Measurements from ENCODE around the gene UMOD.

The UMOD gene

DNA sequence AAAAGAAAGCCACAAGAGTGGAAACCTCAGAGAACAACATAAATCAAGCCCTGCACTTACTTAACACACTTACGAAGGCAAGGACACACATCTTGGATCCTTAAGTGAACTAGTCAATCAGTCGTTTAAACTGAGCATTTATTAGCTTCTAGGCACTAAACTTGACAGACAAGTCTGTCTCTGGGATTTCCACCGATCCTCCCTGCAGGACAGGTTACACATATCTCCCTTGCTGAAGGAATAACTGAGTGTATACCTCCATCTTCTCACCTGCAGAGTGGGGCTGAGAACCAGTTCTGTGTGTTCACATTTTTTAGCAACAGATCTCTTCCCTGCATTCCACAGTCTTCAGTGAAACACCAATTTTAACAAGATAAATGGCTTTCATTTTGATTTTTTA is 34.1 kb downstream of the UMOD start:
- Histone ChIP-seq H3K4me1 (no peaks in the 10 kb centered on the region), H3K27me3 (ENCODE audit: control insufficient read depth, insufficient read depth, low read length) (no peaks in the 10 kb centered on the region), H3K9ac (no peak overlapping the region), H3K9me3 (ENCODE audit: control insufficient read depth, low read length) (no peaks in the 10 kb centered on the region), H3K27ac (no peak overlapping the region), H2AFZ (no peak overlapping the region), H3K4me3 (ENCODE audit: low read depth, low read length) (no peak overlapping the region), H3K79me2 (no peaks in the 10 kb centered on the region), H3K36me3 (ENCODE audit: control insufficient read depth, insufficient read depth, low read length) (no peaks in the 10 kb centered on the region), H3K4me2 (ENCODE audit: low read length) (no peak overlapping the region)
- TF ChIP-seq, protein P1, sequence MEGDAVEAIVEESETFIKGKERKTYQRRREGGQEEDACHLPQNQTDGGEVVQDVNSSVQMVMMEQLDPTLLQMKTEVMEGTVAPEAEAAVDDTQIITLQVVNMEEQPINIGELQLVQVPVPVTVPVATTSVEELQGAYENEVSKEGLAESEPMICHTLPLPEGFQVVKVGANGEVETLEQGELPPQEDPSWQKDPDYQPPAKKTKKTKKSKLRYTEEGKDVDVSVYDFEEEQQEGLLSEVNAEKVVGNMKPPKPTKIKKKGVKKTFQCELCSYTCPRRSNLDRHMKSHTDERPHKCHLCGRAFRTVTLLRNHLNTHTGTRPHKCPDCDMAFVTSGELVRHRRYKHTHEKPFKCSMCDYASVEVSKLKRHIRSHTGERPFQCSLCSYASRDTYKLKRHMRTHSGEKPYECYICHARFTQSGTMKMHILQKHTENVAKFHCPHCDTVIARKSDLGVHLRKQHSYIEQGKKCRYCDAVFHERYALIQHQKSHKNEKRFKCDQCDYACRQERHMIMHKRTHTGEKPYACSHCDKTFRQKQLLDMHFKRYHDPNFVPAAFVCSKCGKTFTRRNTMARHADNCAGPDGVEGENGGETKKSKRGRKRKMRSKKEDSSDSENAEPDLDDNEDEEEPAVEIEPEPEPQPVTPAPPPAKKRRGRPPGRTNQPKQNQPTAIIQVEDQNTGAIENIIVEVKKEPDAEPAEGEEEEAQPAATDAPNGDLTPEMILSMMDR (IDR thresholded peaks at IDR 0.05) = no peak

DNA sequence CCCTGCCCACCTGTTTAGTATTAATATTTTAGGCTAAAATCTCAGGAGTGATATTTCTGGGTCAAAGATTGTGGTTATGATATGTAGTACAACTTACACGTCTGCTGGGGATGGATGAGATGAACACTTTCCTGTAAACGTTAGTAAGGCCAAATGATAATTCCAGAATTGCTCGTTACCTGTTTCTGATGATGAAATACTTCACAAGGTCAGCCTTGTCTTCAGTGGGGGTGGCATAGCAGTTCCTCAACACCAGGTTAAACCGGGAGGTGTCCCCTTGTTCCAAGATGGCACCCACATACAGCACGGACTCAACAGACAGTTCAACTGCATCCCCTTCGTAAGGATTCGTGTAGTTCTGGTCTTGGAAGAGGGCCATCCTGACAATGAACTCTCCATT is 34.5 kb downstream of the UMOD start:
- H2AFZ ChIP-seq = no peak overlapping the region
- TF ChIP-seq, protein P1 (IDR thresholded peaks at IDR 0.05) = no peak
- no peaks in the 10 kb centered on the region for H3K9me3 ChIP-seq (ENCODE audit: control insufficient read depth, low read length)
- H3K9ac ChIP-seq = no peak overlapping the region
- no peak overlapping the region for H3K27ac ChIP-seq
- no peaks in the 10 kb centered on the region for H3K79me2 ChIP-seq
- H3K4me1 ChIP-seq = no peaks in the 10 kb centered on the region
- no peak overlapping the region for H3K4me3 ChIP-seq (ENCODE audit: low read depth, low read length)
- no peaks in the 10 kb centered on the region for H3K36me3 ChIP-seq (ENCODE audit: control insufficient read depth, insufficient read depth, low read length)
- no peak overlapping the region for H3K4me2 ChIP-seq (ENCODE audit: low read length)
- no peaks in the 10 kb centered on the region for H3K27me3 ChIP-seq (ENCODE audit: control insufficient read depth, insufficient read depth, low read length)

DNA sequence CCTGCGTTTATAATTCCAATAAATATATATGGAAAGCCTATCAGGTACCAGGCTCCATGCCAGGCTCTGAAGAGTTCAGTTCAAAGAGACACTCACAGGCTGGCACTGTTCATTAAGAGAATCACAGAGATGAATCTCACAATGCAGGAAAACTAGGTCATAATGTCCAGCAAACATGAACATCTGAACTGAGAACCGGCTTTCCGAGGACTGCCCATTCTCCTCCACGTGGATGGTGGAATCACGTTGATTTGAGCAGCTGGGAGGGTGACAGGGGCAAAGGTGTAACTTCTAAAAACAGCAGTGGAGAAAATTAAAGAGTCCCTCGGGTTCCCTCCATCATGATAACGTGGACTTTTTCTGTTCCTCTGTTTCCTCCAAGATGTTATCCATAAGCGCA is 35.4 kb downstream of the UMOD start:
- H3K27ac ChIP-seq = no peak overlapping the region
- no peak overlapping the region for H3K4me2 ChIP-seq (ENCODE audit: low read length)
- no peaks in the 10 kb centered on the region for H3K36me3 ChIP-seq (ENCODE audit: control insufficient read depth, insufficient read depth, low read length)
- H2AFZ ChIP-seq = no peak overlapping the region
- TF ChIP-seq, protein P1 (IDR thresholded peaks at IDR 0.05) = no peak
- H3K9ac ChIP-seq = no peak overlapping the region
- H3K4me3 ChIP-seq (ENCODE audit: low read depth, low read length) = no peak overlapping the region
- H3K79me2 ChIP-seq = no peaks in the 10 kb centered on the region
- H3K27me3 ChIP-seq (ENCODE audit: control insufficient read depth, insufficient read depth, low read length) = no peaks in the 10 kb centered on the region
- H3K9me3 ChIP-seq (ENCODE audit: control insufficient read depth, low read length) = no peaks in the 10 kb centered on the region
- no peaks in the 10 kb centered on the region for H3K4me1 ChIP-seq

DNA sequence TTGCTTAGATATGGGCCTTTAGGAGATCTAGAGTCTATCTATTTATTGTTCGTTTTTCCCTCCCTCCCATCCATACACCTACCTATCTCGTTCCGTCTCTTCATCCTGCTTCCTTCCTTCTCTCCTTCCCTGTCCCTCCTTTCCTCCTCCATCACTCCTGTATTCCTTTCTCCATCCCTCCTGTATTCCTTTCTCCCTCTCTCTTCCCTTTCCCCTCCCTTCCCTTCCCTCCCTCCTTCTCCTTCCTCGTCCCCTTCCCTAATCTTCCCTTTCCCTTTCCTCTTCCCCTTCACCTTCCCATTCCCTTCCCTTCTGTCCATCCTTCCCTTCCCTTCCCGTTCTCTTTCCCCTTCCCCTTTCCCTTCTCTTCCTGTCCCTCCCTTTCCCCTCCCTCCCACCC is 35.8 kb downstream of the UMOD start:
- H3K79me2 ChIP-seq = no peaks in the 10 kb centered on the region
- no peak overlapping the region for H2AFZ ChIP-seq
- no peaks in the 10 kb centered on the region for H3K27me3 ChIP-seq (ENCODE audit: control insufficient read depth, insufficient read depth, low read length)
- no peak overlapping the region for H3K9ac ChIP-seq
- no peak overlapping the region for H3K4me3 ChIP-seq (ENCODE audit: low read depth, low read length)
- no peaks in the 10 kb centered on the region for H3K36me3 ChIP-seq (ENCODE audit: control insufficient read depth, insufficient read depth, low read length)
- H3K27ac ChIP-seq = no peak overlapping the region
- H3K9me3 ChIP-seq (ENCODE audit: control insufficient read depth, low read length) = no peaks in the 10 kb centered on the region
- no peak overlapping the region for H3K4me2 ChIP-seq (ENCODE audit: low read length)
- no peaks in the 10 kb centered on the region for H3K4me1 ChIP-seq
- TF ChIP-seq, protein P1 (IDR thresholded peaks at IDR 0.05) = no peak

DNA sequence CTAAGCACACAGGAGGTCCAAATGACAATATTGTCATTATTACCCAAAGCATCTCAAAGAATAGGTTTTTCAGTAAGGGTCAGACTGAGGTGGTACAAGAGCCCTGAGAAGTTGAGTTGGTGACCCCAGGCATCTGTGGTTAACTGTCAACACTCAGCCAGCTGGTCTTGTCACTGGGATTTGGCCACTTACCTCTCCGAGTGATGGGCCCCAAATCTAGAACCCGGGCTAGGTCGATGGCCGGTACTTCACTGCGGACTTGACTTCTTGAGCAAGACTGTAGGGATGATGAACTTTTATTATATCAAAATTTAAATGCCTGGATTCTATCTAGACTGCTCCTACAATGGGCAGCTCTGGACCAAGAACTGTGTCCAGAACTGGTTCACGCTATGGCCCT is 36.8 kb downstream of the UMOD start:
- TF ChIP-seq, protein P1 (IDR thresholded peaks at IDR 0.05) = no peak
- no peak overlapping the region for H2AFZ ChIP-seq
- no peaks in the 10 kb centered on the region for H3K27me3 ChIP-seq (ENCODE audit: control insufficient read depth, insufficient read depth, low read length)

More for the DNA sequence above, 36.8 kb downstream of the UMOD start:
- Histone ChIP-seq H3K4me3 (ENCODE audit: low read depth, low read length) (no peak overlapping the region), H3K9ac (no peak overlapping the region), H3K4me1 (no peaks in the 10 kb centered on the region), H3K27ac (no peak overlapping the region), H3K36me3 (ENCODE audit: control insufficient read depth, insufficient read depth, low read length) (no peaks in the 10 kb centered on the region), H3K79me2 (no peaks in the 10 kb centered on the region), H3K9me3 (ENCODE audit: control insufficient read depth, low read length) (no peaks in the 10 kb centered on the region), H3K4me2 (ENCODE audit: low read length) (no peak overlapping the region)
